Measurements from ENCODE around the gene STRA8.
"Not testable (repeated sequence)": the region's sequence is repeated elsewhere in the genome, so short reads cannot be mapped to it uniquely, and the experiment has no call there.

STRA8 gene

DNA sequence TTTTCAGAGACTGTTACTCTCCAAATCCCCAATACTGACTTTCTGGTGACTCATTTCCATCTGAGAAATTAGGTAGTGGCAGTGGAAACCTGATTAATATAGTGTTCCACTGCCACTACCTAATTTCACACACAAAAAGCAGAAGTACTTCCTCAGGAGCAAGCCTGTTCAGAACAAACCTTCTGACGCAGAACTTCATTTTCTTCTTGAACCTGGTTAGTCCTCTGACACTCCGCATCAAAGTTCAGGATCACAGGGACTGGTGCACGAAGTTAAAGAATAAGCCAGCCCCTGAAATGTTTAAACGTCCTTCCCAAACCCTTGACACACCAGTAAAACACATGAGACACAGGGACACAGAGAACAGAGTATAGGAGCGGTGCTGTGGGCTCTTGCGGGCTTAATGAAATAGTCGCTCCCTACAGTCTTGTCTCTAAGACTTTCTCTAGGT is 26.7 kb upstream of the STRA8 start:
- no peak overlapping the region for H3K9ac ChIP-seq (ENCODE audit: low read depth, low read length)
- H3K4me2 ChIP-seq (ENCODE audit: low read length), result no peak overlapping the region
- no peak overlapping the region for H3K4me3 ChIP-seq (ENCODE audit: low read length)
- H3K4me1 ChIP-seq (ENCODE audit: control insufficient read depth, insufficient read depth, low read length), result peaks cover 10% of the 10 kb centered on the region
- H3K9me3 ChIP-seq (replicated peaks; ENCODE audit: low read length), result no peaks in the 10 kb centered on the region
- H3K27me3 ChIP-seq (ENCODE audit: control insufficient read depth, insufficient read depth, low read length), result no peaks in the 10 kb centered on the region
- peaks cover 17% of the 10 kb centered on the region for H3K36me3 ChIP-seq (ENCODE audit: insufficient read depth, low read length)

DNA sequence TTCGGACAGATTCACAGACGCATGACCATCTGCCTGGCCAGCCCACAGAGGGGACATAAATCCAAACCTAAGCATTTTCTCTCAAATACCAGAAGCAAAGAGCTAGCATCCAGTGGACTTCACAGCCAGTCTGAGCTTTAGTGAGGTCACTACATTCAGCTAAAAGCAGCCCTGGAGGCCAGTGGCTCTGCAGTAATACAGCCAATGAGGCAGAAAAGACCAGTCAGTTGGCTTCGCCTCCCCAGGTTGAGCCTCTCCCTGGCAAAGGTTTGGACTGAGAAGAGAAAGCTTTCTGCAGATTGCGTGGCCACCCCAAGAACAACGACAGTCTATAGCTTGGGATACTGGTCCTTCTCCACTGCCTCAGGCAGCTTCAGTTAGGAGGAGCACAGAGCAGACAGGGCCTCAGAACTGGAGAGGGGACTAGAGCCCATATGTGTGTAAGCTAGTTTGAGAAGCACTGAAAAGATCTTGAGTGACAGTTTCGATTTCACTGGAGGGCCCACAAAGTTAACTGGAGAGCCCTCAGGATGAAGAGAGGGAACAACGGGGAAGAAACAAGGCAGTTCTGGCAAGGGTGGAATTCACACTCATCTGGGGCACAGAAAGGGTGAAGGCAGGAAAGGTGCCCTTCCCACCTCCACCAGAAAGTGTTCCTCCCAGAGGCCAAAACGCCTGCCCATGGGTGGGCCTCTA is 26.1 kb upstream of the STRA8 start:
- Histone ChIP-seq H3K4me3 (ENCODE audit: low read length) (no peak overlapping the region), H3K9ac (ENCODE audit: low read depth, low read length) (no peak overlapping the region), H3K4me1 (ENCODE audit: control insufficient read depth, insufficient read depth, low read length) (peaks cover 10% of the 10 kb centered on the region)

DNA sequence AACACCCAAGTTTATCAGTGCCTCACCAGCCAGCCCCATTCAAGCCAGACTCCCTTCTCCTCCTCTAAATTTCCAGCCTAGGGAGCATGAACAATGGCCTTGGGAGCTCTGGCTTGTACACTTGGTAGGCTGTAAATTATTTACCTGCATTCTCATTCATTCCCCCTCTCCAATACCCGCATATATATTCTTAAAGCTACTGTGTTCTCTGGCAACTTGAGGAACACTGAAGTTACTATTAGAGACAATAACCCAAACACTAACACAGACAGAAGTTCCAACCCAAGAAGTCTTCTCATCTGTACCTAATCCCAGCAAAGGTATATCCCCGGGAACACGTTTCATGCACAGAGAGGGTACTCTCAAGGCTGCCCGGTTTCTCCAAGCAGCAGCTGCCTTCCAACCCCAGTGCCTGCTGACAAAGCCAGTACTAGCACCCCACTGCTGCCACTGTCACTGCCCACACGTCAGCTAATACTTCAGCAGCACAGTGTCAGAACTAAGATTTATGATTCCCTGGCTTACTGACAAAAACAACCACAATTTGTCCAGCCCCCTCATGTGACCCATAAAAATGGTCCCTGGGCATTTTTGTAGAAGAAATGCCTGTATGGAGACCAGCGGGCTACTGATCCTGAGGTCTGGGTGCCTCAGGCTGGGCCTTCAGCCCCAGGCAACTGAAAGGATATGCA is 25.4 kb upstream of the STRA8 start:
- H3K4me3 ChIP-seq (ENCODE audit: low read length), result no peak overlapping the region
- no peak overlapping the region for H3K4me2 ChIP-seq (ENCODE audit: low read length)
- no peaks in the 10 kb centered on the region for H3K27me3 ChIP-seq (ENCODE audit: control insufficient read depth, insufficient read depth, low read length)
- no peaks in the 10 kb centered on the region for H3K9me3 ChIP-seq (replicated peaks; ENCODE audit: low read length)
- H3K36me3 ChIP-seq (ENCODE audit: insufficient read depth, low read length), result peaks cover 16% of the 10 kb centered on the region
- no peak overlapping the region for H3K9ac ChIP-seq (ENCODE audit: low read depth, low read length)
- H3K4me1 ChIP-seq (ENCODE audit: control insufficient read depth, insufficient read depth, low read length), result peaks cover 10% of the 10 kb centered on the region

More for the DNA sequence above, 26.1 kb upstream of the STRA8 start:
- Histone ChIP-seq H3K27me3 (ENCODE audit: control insufficient read depth, insufficient read depth, low read length) (no peaks in the 10 kb centered on the region), H3K36me3 (ENCODE audit: insufficient read depth, low read length) (peaks cover 16% of the 10 kb centered on the region), H3K4me2 (ENCODE audit: low read length) (no peak overlapping the region), H3K9me3 (replicated peaks; ENCODE audit: low read length) (no peaks in the 10 kb centered on the region)

DNA sequence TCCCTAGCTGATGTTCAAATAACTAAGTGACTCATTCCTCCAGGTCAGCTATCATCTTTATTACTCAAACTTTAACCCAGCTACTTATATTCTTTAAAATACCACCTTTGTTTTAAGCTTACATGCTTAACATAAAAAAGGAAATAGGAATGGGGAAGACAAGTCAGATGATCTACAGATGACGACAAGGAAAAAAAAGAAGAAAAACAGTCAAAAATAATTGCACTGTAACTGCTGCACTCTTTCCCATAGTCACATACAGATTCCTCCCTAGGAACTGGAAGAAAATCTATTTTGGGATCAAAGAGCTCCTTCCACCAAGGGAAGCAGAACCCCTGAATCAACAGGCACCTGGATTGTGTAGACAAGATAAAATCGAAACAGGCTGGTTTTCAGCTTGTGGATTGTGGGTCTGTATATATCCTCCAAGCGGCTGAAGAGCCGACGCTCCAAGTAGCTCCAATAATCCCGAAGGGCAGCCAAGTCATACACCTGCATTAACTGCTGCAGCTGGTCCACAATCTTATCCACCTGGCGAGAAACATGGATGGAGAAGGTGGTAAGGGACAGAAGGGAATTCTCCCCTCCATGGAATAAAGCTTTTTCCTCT is 24.3 kb upstream of the STRA8 start:
- peaks cover 9% of the 10 kb centered on the region for H3K36me3 ChIP-seq (ENCODE audit: insufficient read depth, low read length)
- no peaks in the 10 kb centered on the region for H3K9me3 ChIP-seq (replicated peaks; ENCODE audit: low read length)
- H3K4me1 ChIP-seq (ENCODE audit: control insufficient read depth, insufficient read depth, low read length), result peaks cover 10% of the 10 kb centered on the region
- H3K4me3 ChIP-seq (ENCODE audit: low read length), result no peak overlapping the region
- no peak overlapping the region for H3K4me2 ChIP-seq (ENCODE audit: low read length)
- H3K27me3 ChIP-seq (ENCODE audit: control insufficient read depth, insufficient read depth, low read length), result no peaks in the 10 kb centered on the region
- H3K9ac ChIP-seq (ENCODE audit: low read depth, low read length), result no peak overlapping the region

DNA sequence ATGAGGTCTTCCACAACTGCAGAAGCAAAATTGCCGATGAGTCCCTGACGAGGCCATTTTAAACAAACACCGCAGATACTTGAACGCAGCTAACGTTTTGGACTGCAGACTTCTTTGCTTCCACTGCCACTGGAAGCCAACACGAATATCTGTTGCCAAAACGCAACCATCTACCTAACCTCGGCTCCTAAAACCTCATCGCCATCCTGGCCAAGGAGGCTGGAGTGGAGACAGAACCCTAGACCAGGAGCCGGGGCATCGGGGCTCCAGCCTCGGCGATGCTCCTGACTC is 22.8 kb upstream of the STRA8 start:
- Histone ChIP-seq H3K4me3 (ENCODE audit: low read length) (peak overlapping the region; percentile 99), H3K36me3 (ENCODE audit: insufficient read depth, low read length) (peaks cover under 1% of the 10 kb centered on the region), H3K9me3 (replicated peaks; ENCODE audit: low read length) (no peaks in the 10 kb centered on the region), H3K4me1 (ENCODE audit: control insufficient read depth, insufficient read depth, low read length) (peaks cover 7% of the 10 kb centered on the region), H3K27me3 (ENCODE audit: control insufficient read depth, insufficient read depth, low read length) (no peaks in the 10 kb centered on the region), H3K4me2 (ENCODE audit: low read length) (peak overlapping the region; percentile 90), H3K9ac (ENCODE audit: low read depth, low read length) (peak overlapping the region; percentile 83)

DNA sequence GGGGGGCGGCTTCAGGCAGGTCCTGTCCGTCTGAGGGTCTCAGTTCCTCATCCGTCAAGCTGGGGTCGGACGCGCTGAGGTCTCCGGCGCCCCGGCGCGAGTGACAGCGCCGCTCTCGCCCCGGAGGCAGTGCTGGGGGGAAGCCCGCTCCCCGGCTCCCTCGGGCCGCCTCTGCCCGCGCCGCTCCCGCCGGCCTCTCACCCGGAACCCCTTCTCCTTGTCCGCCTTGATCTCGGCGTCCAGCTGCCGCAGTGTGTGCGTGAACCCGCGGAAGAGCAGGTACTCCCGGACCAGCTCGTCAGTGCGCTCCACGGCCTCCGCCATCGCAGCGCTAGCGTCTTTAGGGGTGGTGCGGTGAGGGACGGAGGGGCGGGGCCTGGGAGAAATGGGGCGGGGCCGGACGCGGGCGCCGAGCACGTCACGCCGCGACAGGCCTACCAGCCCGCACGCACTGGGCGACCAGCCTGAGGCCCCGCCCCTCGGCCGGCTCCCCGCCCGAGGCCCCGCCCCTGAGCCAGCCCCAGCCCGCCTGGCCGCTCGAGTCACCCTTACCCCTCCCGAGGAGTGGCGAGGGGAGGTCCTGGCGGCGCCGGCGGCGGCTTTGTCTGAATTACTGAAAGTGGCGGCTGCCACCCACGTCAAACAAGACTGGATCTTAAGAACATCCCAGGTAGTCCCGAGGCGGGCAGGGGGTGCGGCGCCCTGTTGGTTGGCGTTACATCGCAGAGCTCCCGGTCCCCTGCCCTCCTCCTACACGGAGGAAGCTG is 22.3 kb upstream of the STRA8 start, which contains the start of gene WDR91:
TSS of gene WDR91 (minus strand) at position 348 of the 767 bp plus-strand sequence. CDS start at position 324, 24 bp downstream.
- H3K4me1 ChIP-seq (ENCODE audit: control insufficient read depth, insufficient read depth, low read length), result peaks cover 7% of the 10 kb centered on the region
- peak within 1 kb of the TSS; percentile 83 for H3K9ac ChIP-seq (ENCODE audit: low read depth, low read length)
- H3K4me3 ChIP-seq (ENCODE audit: low read length), result peak within 1 kb of the TSS; percentile 99
- H3K9me3 ChIP-seq (replicated peaks; ENCODE audit: low read length), result no peaks in the 10 kb centered on the region
- peak within 1 kb of the TSS; percentile 90 for H3K4me2 ChIP-seq (ENCODE audit: low read length)
- no peaks in the 10 kb centered on the region for H3K36me3 ChIP-seq (ENCODE audit: insufficient read depth, low read length)
- H3K27me3 ChIP-seq (ENCODE audit: control insufficient read depth, insufficient read depth, low read length), result no peaks in the 10 kb centered on the region

DNA sequence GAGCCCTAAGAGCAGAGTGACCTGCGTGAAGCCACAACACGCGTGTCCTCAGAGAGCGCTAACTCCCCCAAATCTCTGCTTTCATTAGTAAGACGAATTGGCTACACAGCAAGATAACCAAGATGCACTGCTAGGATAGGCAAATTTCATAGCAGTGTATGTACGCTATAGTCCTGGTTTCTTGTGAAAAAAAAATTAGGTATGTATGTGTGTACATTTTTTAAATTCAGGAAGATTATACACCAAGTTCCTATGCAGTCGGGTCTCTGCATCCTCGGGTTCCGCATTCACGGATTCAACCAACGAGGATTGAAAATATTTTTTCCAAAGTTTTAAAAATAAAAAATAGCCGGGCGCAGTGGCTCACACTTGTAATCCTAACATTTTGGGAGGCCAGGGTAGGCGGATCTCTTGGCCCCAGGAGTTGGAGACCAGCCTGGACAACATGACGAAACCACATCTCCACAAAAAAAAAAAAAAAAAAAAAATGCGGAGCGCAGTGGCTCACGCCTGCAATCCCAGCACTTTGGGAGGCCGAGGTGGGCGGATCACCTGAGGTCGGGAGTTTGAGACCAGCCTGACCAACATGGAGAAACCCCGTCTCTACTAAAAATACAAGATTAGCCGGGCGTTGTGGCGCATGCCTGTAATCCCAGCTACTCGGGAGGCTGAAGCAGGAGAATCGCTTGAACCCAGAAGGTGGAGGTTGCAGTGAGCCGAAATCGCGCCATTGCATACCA is 21.5 kb upstream of the STRA8 start:
- peak overlapping the region; percentile 80 for H3K9ac ChIP-seq (ENCODE audit: low read depth, low read length)

DNA sequence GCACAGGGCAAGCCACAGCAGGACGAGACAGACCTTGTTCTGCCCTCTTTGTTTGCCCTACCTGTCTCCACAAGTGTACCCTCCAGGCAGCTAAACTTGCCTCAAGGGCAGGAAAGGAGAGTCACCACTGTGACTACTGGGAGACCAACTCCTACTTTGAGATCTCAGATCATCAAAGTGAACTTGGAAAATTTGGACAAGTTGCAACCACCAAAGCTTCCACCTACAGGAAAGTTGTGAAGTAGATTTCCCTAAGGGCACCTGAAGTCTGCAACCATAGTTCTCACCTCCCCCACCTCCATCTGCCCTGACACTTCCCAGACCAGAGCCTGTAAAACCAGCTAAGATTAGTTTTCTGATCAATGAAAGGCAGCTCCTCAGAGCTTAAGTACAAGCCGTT is 19.8 kb upstream of the STRA8 start:
- H3K9ac ChIP-seq (ENCODE audit: low read depth, low read length), result no peak overlapping the region
- no peaks in the 10 kb centered on the region for H3K27me3 ChIP-seq (ENCODE audit: control insufficient read depth, insufficient read depth, low read length)
- H3K9me3 ChIP-seq (replicated peaks; ENCODE audit: low read length), result no peaks in the 10 kb centered on the region
- H3K36me3 ChIP-seq (ENCODE audit: insufficient read depth, low read length), result no peaks in the 10 kb centered on the region
- no peak overlapping the region for H3K4me3 ChIP-seq (ENCODE audit: low read length)
- H3K4me2 ChIP-seq (ENCODE audit: low read length), result no peak overlapping the region
- peaks cover 7% of the 10 kb centered on the region for H3K4me1 ChIP-seq (ENCODE audit: control insufficient read depth, insufficient read depth, low read length)

More for the DNA sequence above, 21.5 kb upstream of the STRA8 start:
- H3K4me3 ChIP-seq (ENCODE audit: low read length), result peak overlapping the region; percentile 82
- not testable (repeated sequence) for H3K27me3 ChIP-seq (ENCODE audit: control insufficient read depth, insufficient read depth, low read length); H3K9me3 ChIP-seq (replicated peaks; ENCODE audit: low read length); H3K4me1 ChIP-seq (ENCODE audit: control insufficient read depth, insufficient read depth, low read length); H3K36me3 ChIP-seq (ENCODE audit: insufficient read depth, low read length)
- H3K4me2 ChIP-seq (ENCODE audit: low read length), result peak overlapping the region; percentile 85

DNA sequence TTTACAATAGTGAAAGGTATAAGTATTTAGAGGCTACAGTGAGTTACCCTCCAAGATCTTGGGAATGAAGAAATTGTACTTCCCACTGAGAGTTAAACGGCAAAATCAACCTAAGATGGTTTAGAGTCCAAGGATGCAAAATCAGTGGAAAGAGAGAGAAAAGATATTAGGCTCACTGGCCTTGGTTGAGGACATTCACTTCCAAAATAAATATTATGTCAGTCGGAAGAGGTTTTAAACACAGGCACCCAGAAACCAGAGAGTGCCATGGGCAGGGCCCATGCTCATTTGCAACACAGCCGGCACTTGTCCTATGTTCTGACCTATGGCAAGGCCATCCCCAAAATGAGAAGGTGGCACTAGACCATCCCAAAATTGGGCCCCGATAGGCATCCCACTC is 18.5 kb upstream of the STRA8 start:
- Histone ChIP-seq H3K9me3 (replicated peaks; ENCODE audit: low read length) (no peaks in the 10 kb centered on the region), H3K9ac (ENCODE audit: low read depth, low read length) (no peak overlapping the region), H3K4me2 (ENCODE audit: low read length) (no peak overlapping the region), H3K27me3 (ENCODE audit: control insufficient read depth, insufficient read depth, low read length) (no peaks in the 10 kb centered on the region), H3K36me3 (ENCODE audit: insufficient read depth, low read length) (no peaks in the 10 kb centered on the region), H3K4me3 (ENCODE audit: low read length) (no peak overlapping the region), H3K4me1 (ENCODE audit: control insufficient read depth, insufficient read depth, low read length) (peaks cover 7% of the 10 kb centered on the region)

DNA sequence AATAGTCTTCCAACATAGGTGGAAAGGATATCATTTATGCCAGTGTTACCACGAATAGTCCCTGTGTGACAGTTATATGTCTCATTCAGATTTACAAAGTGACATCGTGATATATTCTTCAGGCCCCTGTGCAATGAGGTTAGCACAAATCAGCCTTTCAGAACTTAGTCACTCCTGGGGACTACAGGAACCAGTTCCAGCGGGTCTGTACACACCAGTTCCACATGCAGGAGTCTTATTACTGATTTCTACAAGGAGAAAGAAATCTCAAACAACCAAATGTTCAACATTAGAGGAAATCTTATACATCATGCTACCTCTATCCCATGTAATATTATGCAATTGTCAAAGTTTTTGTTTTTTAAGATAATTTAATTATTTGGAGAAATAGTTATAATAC is 17.9 kb upstream of the STRA8 start:
- H3K9me3 ChIP-seq (replicated peaks; ENCODE audit: low read length), result no peaks in the 10 kb centered on the region
- H3K4me3 ChIP-seq (ENCODE audit: low read length), result no peak overlapping the region
- H3K9ac ChIP-seq (ENCODE audit: low read depth, low read length), result no peak overlapping the region
- H3K4me2 ChIP-seq (ENCODE audit: low read length), result no peak overlapping the region
- no peaks in the 10 kb centered on the region for H3K27me3 ChIP-seq (ENCODE audit: control insufficient read depth, insufficient read depth, low read length)
- H3K36me3 ChIP-seq (ENCODE audit: insufficient read depth, low read length), result no peaks in the 10 kb centered on the region
- peaks cover 2% of the 10 kb centered on the region for H3K4me1 ChIP-seq (ENCODE audit: control insufficient read depth, insufficient read depth, low read length)

Measured in skeletal muscle satellite cell (primary cell).